Measurements from ENCODE around the gene TTBK1. TPM values are rescaled to one million over a fixed set of nuclear protein-coding genes. Genes with fewer than 3 reads are reported as not detected.

Gene TTBK1
- total and polyA plus RNA-seq, 4 donors = 0.05 to 0.31 (median 0.12) TPM

GRCh38 chr6:43271103-43271815, 28.0 kb downstream of the TTBK1 start:
- no peak for TF ChIP-seq CTCF (IDR thresholded peaks at IDR 0.05; ENCODE audit: control extremely low read depth, extremely low read depth)
- Histone ChIP-seq H3K4me1 (ENCODE audit: control insufficient read depth in 5 of 5, insufficient read depth in 5 of 5, low read length in 5 of 5) (peaks cover 0 to 41% (median 13%) of the 10 kb centered on the region in 5 donors), H3K27me3 (ENCODE audit: control insufficient read depth in 3 of 3, insufficient read depth in 3 of 3, low read length in 2 of 3) (peaks cover 0 to 19% (median 11%) of the 10 kb centered on the region in 3 donors), H3K4me3 (no peak overlapping the region), H3K9ac (ENCODE audit: insufficient read depth in 1 of 2, low read length in 2 of 2) (no peak overlapping the region), H3K36me3 (ENCODE audit: control insufficient read depth in 4 of 4, insufficient read depth in 4 of 4, low read length in 4 of 4) (no peaks in the 10 kb centered on the region), H3K27ac (ENCODE audit: low read depth in 1 of 2, low read length in 1 of 2) (no peak overlapping the region), H3K9me3 (ENCODE audit: control insufficient read depth in 4 of 4, insufficient read depth in 3 of 4, low read length in 3 of 4) (no peaks in the 10 kb centered on the region)
- ATAC-seq (ENCODE audit: insufficient read depth, low FRiP score) = no peak
- 75 to 85% methylated on average over 8 of the region's 8 CpGs for WGBS, 2 donors
- DNase-seq = no peak

GRCh38 chr6:43271944-43272343, 28.7 kb downstream of the TTBK1 start:
- Histone ChIP-seq H3K27ac (ENCODE audit: low read depth in 1 of 2, low read length in 1 of 2) (no peak overlapping the region), H3K4me1 (ENCODE audit: control insufficient read depth in 5 of 5, insufficient read depth in 5 of 5, low read length in 5 of 5) (peaks cover 0 to 43% (median 13%) of the 10 kb centered on the region in 5 donors), H3K4me3 (no peak overlapping the region), H3K36me3 (ENCODE audit: control insufficient read depth in 4 of 4, insufficient read depth in 4 of 4, low read length in 4 of 4) (no peaks in the 10 kb centered on the region), H3K9ac (ENCODE audit: insufficient read depth in 1 of 2, low read length in 2 of 2) (no peak overlapping the region), H3K27me3 (ENCODE audit: control insufficient read depth in 3 of 3, insufficient read depth in 3 of 3, low read length in 2 of 3) (peaks cover 0 to 21% (median 11%) of the 10 kb centered on the region in 3 donors), H3K9me3 (ENCODE audit: control insufficient read depth in 4 of 4, insufficient read depth in 3 of 4, low read length in 3 of 4) (no peaks in the 10 kb centered on the region)
- no peak for TF ChIP-seq CTCF (IDR thresholded peaks at IDR 0.05; ENCODE audit: control extremely low read depth, extremely low read depth)
- ATAC-seq (ENCODE audit: insufficient read depth, low FRiP score) (no peak), DNase-seq (no peak)

- Histone ChIP-seq H3K27ac (ENCODE audit: low read depth in 1 of 2, low read length in 1 of 2) (no peak overlapping the region), H3K4me1 (ENCODE audit: control insufficient read depth in 5 of 5, insufficient read depth in 5 of 5, low read length in 5 of 5) (peaks cover 0 to 47% (median 6%) of the 10 kb centered on the region in 5 donors), H3K9ac (ENCODE audit: insufficient read depth in 1 of 2, low read length in 2 of 2) (no peak overlapping the region), H3K27me3 (ENCODE audit: control insufficient read depth in 3 of 3, insufficient read depth in 3 of 3, low read length in 2 of 3) (peaks cover 0 to 21% (median 11%) of the 10 kb centered on the region in 3 donors), H3K36me3 (ENCODE audit: control insufficient read depth in 4 of 4, insufficient read depth in 4 of 4, low read length in 4 of 4) (no peaks in the 10 kb centered on the region), H3K9me3 (ENCODE audit: control insufficient read depth in 4 of 4, insufficient read depth in 3 of 4, low read length in 3 of 4) (peaks cover 0 to 4% (median 0%) of the 10 kb centered on the region in 4 donors), H3K4me3 (no peak overlapping the region)
- WGBS, 2 donors = 52% methylated on average over 2 of the region's 2 CpGs
- DNase-seq = no peak
- ATAC-seq (ENCODE audit: insufficient read depth, low FRiP score) = no peak
- TF ChIP-seq CTCF (IDR thresholded peaks at IDR 0.05; ENCODE audit: control extremely low read depth, extremely low read depth) = no peak
Measured at GRCh38 chr6:43273707-43274106, 30.4 kb downstream of the TTBK1 start.

Data from lung (tissue), 12 donors.